HEK293 (cell line): ENCODE results near the gene LDLRAD4.

Source experiments
- CTCF ChIA-PET: fragments of 350-600 bp; formaldehyde crosslinking; extraction: SDS; loops from one replicate; lab custom pipeline; 2021; ENCODE audit warnings: antibody characterized with exemption; lab: Yijun Ruan, JAX
- POLR2A ChIA-PET: fragments of 300-600 bp; formaldehyde crosslinking; extraction: SDS; loops from one replicate; lab custom pipeline; 2020; ENCODE audit warnings: antibody characterized with exemption, inconsistent platforms; lab: Yijun Ruan, JAX
- H3K27ac ChIP-seq: fragments of 200-500 bp; sonication (Bioruptor generic); 2 replicates; pipeline ENCODE4 v1.5.1; 2014; ENCODE audit warnings: low read depth, low read length, control low read depth, inconsistent platforms; ENCODE audit errors: extremely low read depth
- H3K36me3 ChIP-seq, 2 experiments: fragments of 200-500 bp in 1 of 2; sonication (Bioruptor generic) in 1 of 2; 1 replicate in 1 of 2; 2 replicates in 1 of 2; pipeline ENCODE4 v1.5.1; 2014 to 2017; ENCODE audit warnings: inconsistent platforms in 2 of 2, low read length in 2 of 2; ENCODE audit not compliant: control insufficient read depth in 2 of 2, insufficient read depth in 1 of 2
- H3K4me1 ChIP-seq: fragments of 200-500 bp; sonication (Bioruptor generic); 2 replicates; pipeline ENCODE4 v1.5.1; 2014; ENCODE audit warnings: mild to moderate bottlenecking, low read length, inconsistent platforms; ENCODE audit not compliant: control insufficient read depth, insufficient read depth
- H3K4me3 ChIP-seq: 2 replicates; pipeline ENCODE4 v1.5.1; 2011; ENCODE audit warnings: low read depth, mild to moderate bottlenecking, control low read depth, low read length, moderate library complexity
- H3K9me3 ChIP-seq: fragments of 200-500 bp; sonication (Bioruptor generic); 2 replicates; pipeline ENCODE4 v1.5.1; 2014; ENCODE audit warnings: low read depth, low read length, inconsistent platforms; ENCODE audit not compliant: control insufficient read depth, insufficient read depth
- BCL11A ChIP-seq: fragments of 450-650 bp; formaldehyde crosslinking; IDR thresholded peaks from 2 replicates; pipeline ENCODE4 v1.5.1; 2016; ENCODE audit warnings: low read depth, missing biosample characterization, missing genetic modification characterization
- GLIS2 ChIP-seq: fragments of 450-650 bp; formaldehyde crosslinking; IDR thresholded peaks from 2 replicates; pipeline ENCODE4 v1.5.1; 2016; ENCODE audit warnings: missing biosample characterization, missing genetic modification characterization
- WT1 ChIP-seq: fragments of 450-650 bp; formaldehyde crosslinking; IDR thresholded peaks from 2 replicates; pipeline ENCODE4 v1.5.1; 2016; ENCODE audit warnings: missing biosample characterization, missing genetic modification characterization
- YY2 ChIP-seq: fragments of 450-650 bp; formaldehyde crosslinking; IDR thresholded peaks from 2 replicates; pipeline ENCODE4 v1.5.1; 2016; ENCODE audit warnings: missing biosample characterization, missing genetic modification characterization
- ZBTB21 ChIP-seq: fragments of 450-650 bp; formaldehyde crosslinking; IDR thresholded peaks from 2 replicates; pipeline ENCODE4 v1.5.1; 2017; ENCODE audit warnings: missing biosample characterization, missing genetic modification characterization
- ZIC2 ChIP-seq: fragments of 450-650 bp; formaldehyde crosslinking; IDR thresholded peaks from 2 replicates; pipeline ENCODE4 v1.5.1; 2016; ENCODE audit warnings: missing biosample characterization, missing genetic modification characterization
- ZNF121 ChIP-seq: fragments of 450-650 bp; formaldehyde crosslinking; IDR thresholded peaks from 2 replicates; pipeline ENCODE4 v1.5.1; 2016; ENCODE audit warnings: missing biosample characterization, missing genetic modification characterization
- ZNF341 ChIP-seq: fragments of 450-650 bp; formaldehyde crosslinking; IDR thresholded peaks from 2 replicates; pipeline ENCODE4; 2016; ENCODE audit warnings: low read depth, missing biosample characterization, missing genetic modification characterization
- ZNF354C ChIP-seq: fragments of 450-650 bp; formaldehyde crosslinking; IDR thresholded peaks from 2 replicates; pipeline ENCODE4 v1.5.1; 2016; ENCODE audit warnings: missing biosample characterization, missing genetic modification characterization, low read depth, borderline replicate concordance
- ZNF433 ChIP-seq: fragments of 450-650 bp; formaldehyde crosslinking; IDR thresholded peaks from 2 replicates; pipeline ENCODE4 v1.5.1; 2016; ENCODE audit warnings: missing biosample characterization, missing genetic modification characterization, low read depth
- ZNF571 ChIP-seq: fragments of 450-650 bp; formaldehyde crosslinking; IDR thresholded peaks from 2 replicates; pipeline ENCODE4 v1.5.0; 2017; ENCODE audit warnings: missing biosample characterization, missing genetic modification characterization
- ZNF610 ChIP-seq: fragments of 450-650 bp; formaldehyde crosslinking; IDR thresholded peaks from 2 replicates; pipeline ENCODE4 v1.5.1; 2016; ENCODE audit warnings: missing biosample characterization, missing genetic modification characterization, borderline replicate concordance
- ZNF623 ChIP-seq: fragments of 450-650 bp; formaldehyde crosslinking; IDR thresholded peaks from 2 replicates; pipeline ENCODE4 v1.5.1; 2016; ENCODE audit warnings: missing biosample characterization, missing genetic modification characterization
- ZNF777 ChIP-seq: fragments of 450-650 bp; formaldehyde crosslinking; IDR thresholded peaks from 2 replicates; pipeline ENCODE4 v1.5.1; 2017; ENCODE audit warnings: missing biosample characterization, missing genetic modification characterization, borderline replicate concordance
- ZSCAN16 ChIP-seq: fragments of 450-650 bp; formaldehyde crosslinking; IDR thresholded peaks from 2 replicates; pipeline ENCODE4 v1.5.1; 2016; ENCODE audit warnings: missing biosample characterization, missing genetic modification characterization
- TF ChIP-seq, protein P1 (sequence below): fragments of 450-650 bp; formaldehyde crosslinking; IDR thresholded peaks from 2 replicates; pipeline ENCODE4 v1.5.1; 2016; ENCODE audit warnings: missing biosample characterization, missing genetic modification characterization, low read depth
- TF ChIP-seq, protein P2 (sequence below): fragments of 450-650 bp; formaldehyde crosslinking; optimal IDR thresholded peaks from 2 replicates; pipeline ENCODE3; 2016; ENCODE audit warnings: missing biosample characterization, mild to moderate bottlenecking, missing genetic modification characterization
- TF ChIP-seq, protein P3 (sequence below): fragments of 450-650 bp; formaldehyde crosslinking; IDR thresholded peaks from 2 replicates; pipeline ENCODE4 v1.5.1; 2016; ENCODE audit warnings: missing biosample characterization, missing genetic modification characterization
- TF ChIP-seq, protein P4 (sequence below): fragments of 450-650 bp; formaldehyde crosslinking; IDR thresholded peaks from 2 replicates; pipeline ENCODE4 v1.5.1; 2016; ENCODE audit warnings: missing biosample characterization, missing genetic modification characterization
- TF ChIP-seq, protein P5 (sequence below): fragments of 450-650 bp; formaldehyde crosslinking; IDR thresholded peaks from 2 replicates; pipeline ENCODE4 v1.5.1; 2017; ENCODE audit warnings: missing biosample characterization, missing genetic modification characterization

LDLRAD4 gene

DNA sequence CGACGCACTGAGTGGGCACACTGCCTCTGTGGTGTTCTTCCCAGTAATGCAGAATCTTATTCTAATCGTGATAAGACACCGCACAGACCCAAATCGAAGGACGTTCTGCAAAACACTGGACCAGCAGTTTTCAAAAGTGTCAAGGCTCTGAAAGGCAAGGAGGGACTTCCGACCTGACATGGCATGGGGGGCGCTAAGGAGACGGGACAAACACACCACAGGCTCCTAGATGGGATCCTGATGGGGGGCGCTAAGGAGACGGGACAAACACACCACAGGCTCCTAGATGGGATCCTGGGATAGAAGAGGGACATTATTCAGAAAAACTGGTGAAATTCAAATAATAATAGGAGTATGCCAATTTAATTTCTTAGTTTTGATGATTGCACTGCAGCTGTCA, 191.4 kb downstream of the LDLRAD4 start:
- POLR2A ChIA-PET, result no interaction called here
- TF ChIP-seq ZNF121 (tag by site-specific recombination), result no peak
- TF ChIP-seq, protein P1, sequence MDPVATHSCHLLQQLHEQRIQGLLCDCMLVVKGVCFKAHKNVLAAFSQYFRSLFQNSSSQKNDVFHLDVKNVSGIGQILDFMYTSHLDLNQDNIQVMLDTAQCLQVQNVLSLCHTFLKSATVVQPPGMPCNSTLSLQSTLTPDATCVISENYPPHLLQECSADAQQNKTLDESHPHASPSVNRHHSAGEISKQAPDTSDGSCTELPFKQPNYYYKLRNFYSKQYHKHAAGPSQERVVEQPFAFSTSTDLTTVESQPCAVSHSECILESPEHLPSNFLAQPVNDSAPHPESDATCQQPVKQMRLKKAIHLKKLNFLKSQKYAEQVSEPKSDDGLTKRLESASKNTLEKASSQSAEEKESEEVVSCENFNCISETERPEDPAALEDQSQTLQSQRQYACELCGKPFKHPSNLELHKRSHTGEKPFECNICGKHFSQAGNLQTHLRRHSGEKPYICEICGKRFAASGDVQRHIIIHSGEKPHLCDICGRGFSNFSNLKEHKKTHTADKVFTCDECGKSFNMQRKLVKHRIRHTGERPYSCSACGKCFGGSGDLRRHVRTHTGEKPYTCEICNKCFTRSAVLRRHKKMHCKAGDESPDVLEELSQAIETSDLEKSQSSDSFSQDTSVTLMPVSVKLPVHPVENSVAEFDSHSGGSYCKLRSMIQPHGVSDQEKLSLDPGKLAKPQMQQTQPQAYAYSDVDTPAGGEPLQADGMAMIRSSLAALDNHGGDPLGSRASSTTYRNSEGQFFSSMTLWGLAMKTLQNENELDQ (tag by site-specific recombination), result no peak
- TF ChIP-seq ZNF433 (tag by site-specific recombination), result no peak
- H3K4me1 ChIP-seq, result no peaks in the 10 kb centered on the region
- no peak overlapping the region for H3K4me3 ChIP-seq
- CTCF ChIA-PET, result interaction anchor here (0.6 kb wide), 1 partner anchor 108 kb away, joined by 3 read pairs; no protein-coding TSS in a partner anchor
- H3K9me3 ChIP-seq, result no peaks in the 10 kb centered on the region; the same call in 1 of the 2 replicates
- no peak overlapping the region for H3K27ac ChIP-seq
- no peaks in the 10 kb centered on the region for H3K36me3 ChIP-seq

DNA sequence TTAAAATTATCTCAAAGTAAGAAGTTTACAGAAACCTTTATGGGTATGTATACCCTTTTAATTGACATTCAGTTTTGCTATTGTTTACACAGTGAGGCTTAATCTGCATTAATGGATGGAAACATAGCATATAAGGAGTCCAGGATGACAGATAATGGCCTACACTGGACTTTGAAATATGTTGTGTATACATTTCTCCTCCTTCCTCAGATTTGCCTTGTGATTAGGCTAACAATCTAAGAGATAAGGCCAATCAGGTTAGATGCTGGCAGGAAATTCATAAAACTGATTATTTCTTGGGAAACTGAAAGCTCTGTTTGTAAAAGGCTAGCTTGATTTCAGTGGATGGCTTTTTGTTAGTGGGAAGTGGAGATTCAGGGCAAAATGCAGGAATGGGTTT, 191.9 kb downstream of the LDLRAD4 start:
- TF ChIP-seq ZBTB21 (tag by site-specific recombination), result no peak
- POLR2A ChIA-PET, result no interaction called here
- CTCF ChIA-PET, result no interaction called here

DNA sequence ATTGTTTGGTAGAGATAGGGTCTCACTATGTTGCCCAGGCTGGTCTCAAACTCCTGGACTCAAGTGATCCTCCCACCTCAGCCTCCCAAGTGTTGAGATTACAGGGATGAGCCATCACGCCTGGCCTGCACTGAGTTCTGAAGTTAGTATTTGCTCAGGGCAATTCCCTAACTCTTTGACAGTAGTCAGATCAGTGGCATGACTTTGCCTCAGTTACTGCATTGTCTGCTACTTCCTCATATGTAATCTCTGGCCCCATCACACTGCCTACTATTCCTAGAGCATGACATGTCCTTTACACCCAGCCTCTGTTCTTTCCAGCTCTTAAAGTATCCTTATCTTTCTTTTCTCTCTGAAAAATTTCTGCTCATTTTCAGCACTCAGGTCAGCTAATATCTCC, 193.5 kb downstream of the LDLRAD4 start:
- Histone ChIP-seq H3K4me3 (no peak overlapping the region), H3K27ac (no peak overlapping the region), H3K36me3 (no peaks in the 10 kb centered on the region), H3K9me3 (no peaks in the 10 kb centered on the region; the same call in 1 of the 2 replicates), H3K4me1 (no peaks in the 10 kb centered on the region; the same call in 1 of the 2 replicates)
- CTCF ChIA-PET, result no interaction called here
- TF ChIP-seq, protein P2, sequence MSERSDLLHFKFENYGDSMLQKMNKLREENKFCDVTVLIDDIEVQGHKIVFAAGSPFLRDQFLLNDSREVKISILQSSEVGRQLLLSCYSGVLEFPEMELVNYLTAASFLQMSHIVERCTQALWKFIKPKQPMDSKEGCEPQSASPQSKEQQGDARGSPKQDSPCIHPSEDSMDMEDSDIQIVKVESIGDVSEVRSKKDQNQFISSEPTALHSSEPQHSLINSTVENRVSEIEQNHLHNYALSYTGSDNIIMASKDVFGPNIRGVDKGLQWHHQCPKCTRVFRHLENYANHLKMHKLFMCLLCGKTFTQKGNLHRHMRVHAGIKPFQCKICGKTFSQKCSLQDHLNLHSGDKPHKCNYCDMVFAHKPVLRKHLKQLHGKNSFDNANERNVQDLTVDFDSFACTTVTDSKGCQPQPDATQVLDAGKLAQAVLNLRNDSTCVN, result no peak
- TF ChIP-seq GLIS2 (no peak), ZNF121 (tag by site-specific recombination) (0 out of 2 replicates have a peak, but pooled peaks have one; percentile 31), YY2 (no peak)
- POLR2A ChIA-PET, result no interaction called here

More for the DNA sequence above, 191.9 kb downstream of the LDLRAD4 start:
- Histone ChIP-seq H3K4me1 (no peaks in the 10 kb centered on the region), H3K9me3 (no peaks in the 10 kb centered on the region; the same call in 1 of the 2 replicates), H3K36me3 (no peaks in the 10 kb centered on the region), H3K4me3 (no peak overlapping the region), H3K27ac (no peak overlapping the region)

DNA sequence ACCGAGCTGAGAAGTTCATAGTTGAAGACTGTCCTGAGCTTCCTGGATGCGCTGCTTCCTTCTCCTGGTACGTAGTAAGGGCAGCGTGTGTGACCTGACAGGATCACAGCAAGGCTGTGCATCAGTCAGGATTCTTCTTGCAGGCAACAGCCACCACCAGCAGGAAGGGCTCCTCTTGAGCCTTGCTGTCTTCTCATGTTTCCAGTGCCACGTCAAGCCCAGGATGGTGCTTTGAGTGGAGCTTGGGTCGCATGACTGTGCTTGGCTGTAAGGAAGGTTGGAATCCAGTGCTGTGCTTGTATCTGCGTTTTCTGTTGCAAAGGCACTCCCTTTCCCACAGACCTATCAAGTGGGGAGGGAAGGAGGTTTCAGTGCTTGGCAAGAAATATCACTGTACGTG, 194.3 kb downstream of the LDLRAD4 start:
- Histone ChIP-seq H3K27ac (no peak overlapping the region), H3K36me3 (no peaks in the 10 kb centered on the region), H3K9me3 (no peaks in the 10 kb centered on the region; the same call in 1 of the 2 replicates), H3K4me1 (no peaks in the 10 kb centered on the region; the same call in 1 of the 2 replicates), H3K4me3 (no peak overlapping the region)
- POLR2A ChIA-PET, result no interaction called here
- CTCF ChIA-PET, result no interaction called here
- no peak for TF ChIP-seq WT1 (tag by site-specific recombination)
- TF ChIP-seq ZNF610, result no peak
- TF ChIP-seq ZNF341 (tag by site-specific recombination), result no peak
- TF ChIP-seq, protein P3, sequence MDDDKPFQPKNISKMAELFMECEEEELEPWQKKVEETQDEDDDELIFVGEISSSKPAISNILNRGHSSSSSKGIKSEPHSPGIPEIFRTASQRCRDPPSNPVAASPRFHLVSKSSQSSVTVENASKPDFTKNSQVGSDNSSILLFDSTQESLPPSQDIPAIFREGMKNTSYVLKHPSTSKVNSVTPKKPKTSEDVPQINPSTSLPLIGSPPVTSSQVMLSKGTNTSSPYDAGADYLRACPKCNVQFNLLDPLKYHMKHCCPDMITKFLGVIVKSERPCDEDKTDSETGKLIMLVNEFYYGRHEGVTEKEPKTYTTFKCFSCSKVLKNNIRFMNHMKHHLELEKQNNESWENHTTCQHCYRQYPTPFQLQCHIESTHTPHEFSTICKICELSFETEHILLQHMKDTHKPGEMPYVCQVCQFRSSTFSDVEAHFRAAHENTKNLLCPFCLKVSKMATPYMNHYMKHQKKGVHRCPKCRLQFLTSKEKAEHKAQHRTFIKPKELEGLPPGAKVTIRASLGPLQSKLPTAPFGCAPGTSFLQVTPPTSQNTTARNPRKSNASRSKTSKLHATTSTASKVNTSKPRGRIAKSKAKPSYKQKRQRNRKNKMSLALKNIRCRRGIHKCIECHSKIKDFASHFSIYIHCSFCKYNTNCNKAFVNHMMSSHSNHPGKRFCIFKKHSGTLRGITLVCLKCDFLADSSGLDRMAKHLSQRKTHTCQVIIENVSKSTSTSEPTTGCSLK, result no peak
- no peak for TF ChIP-seq ZNF623 (tag by site-specific recombination)
- no peak for TF ChIP-seq ZNF777
- TF ChIP-seq, protein P4, sequence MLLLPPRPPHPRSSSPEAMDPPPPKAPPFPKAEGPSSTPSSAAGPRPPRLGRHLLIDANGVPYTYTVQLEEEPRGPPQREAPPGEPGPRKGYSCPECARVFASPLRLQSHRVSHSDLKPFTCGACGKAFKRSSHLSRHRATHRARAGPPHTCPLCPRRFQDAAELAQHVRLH (tag by site-specific recombination), result no peak
- no peak for TF ChIP-seq BCL11A (tag by site-specific recombination)
- TF ChIP-seq, protein P5, sequence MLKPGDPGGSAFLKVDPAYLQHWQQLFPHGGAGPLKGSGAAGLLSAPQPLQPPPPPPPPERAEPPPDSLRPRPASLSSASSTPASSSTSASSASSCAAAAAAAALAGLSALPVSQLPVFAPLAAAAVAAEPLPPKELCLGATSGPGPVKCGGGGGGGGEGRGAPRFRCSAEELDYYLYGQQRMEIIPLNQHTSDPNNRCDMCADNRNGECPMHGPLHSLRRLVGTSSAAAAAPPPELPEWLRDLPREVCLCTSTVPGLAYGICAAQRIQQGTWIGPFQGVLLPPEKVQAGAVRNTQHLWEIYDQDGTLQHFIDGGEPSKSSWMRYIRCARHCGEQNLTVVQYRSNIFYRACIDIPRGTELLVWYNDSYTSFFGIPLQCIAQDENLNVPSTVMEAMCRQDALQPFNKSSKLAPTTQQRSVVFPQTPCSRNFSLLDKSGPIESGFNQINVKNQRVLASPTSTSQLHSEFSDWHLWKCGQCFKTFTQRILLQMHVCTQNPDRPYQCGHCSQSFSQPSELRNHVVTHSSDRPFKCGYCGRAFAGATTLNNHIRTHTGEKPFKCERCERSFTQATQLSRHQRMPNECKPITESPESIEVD (tag by site-specific recombination), result no peak
- TF ChIP-seq ZNF571 (tag by site-specific recombination), result no peak
- TF ChIP-seq ZNF354C (tag by site-specific recombination), result no peak
- no peak for TF ChIP-seq ZIC2
- no peak for TF ChIP-seq GLIS2
- no peak for TF ChIP-seq ZSCAN16
